CD4-positive, alpha-beta memory T cell (primary cell): ENCODE measurements around the gene PEX19. TPM values are rescaled to one million over a fixed set of nuclear protein-coding genes. Genes with fewer than 3 reads are reported as not detected.

Experiments
- CTCF ChIA-PET: fragments of 350-600 bp; sonication (Branson Sonifier 250); formaldehyde crosslinking; loops from one replicate; lab custom pipeline; 2021; ENCODE audit warnings: inconsistent platforms; ENCODE audit not compliant: partially characterized antibody; lab: Charles Lee
- POLR2A ChIA-PET: fragments of 350-600 bp; sonication (Branson Sonifier 250); formaldehyde crosslinking; loops from one replicate; lab custom pipeline; 2021; ENCODE audit not compliant: partially characterized antibody; lab: Charles Lee
- DNase-seq, 5 donors: peaks; one replicate each; pipeline versions ENCODE4 v3.0.0 to v3.0.0-alpha.2; 2020 to 2022; ENCODE audit warnings: mixed read lengths in 1 of 5
- H3K27ac ChIP-seq: one replicate; pipeline ENCODE4 v1.7.0; 2013; ENCODE audit warnings: low read depth, low read length
- H3K27me3 ChIP-seq: 2 replicates; pipeline ENCODE4 v1.7.0; 2013; ENCODE audit warnings: mild to moderate bottlenecking, low read length, moderate library complexity; ENCODE audit not compliant: insufficient read depth
- H3K36me3 ChIP-seq: 2 replicates; pipeline ENCODE4 v1.7.0; 2013; ENCODE audit warnings: mild to moderate bottlenecking, low read length, moderate library complexity; ENCODE audit not compliant: insufficient read depth
- H3K4me1 ChIP-seq: 2 replicates; pipeline ENCODE4 v1.7.0; 2013; ENCODE audit warnings: mild to moderate bottlenecking, low read length, moderate library complexity; ENCODE audit not compliant: insufficient read depth
- H3K4me3 ChIP-seq, 2 donors: one replicate each; pipeline ENCODE4 v1.7.0; 2013; ENCODE audit warnings: low read length in 2 of 2, mild to moderate bottlenecking in 1 of 2
- H3K9me3 ChIP-seq, 2 donors: one replicate each; pipeline ENCODE4 v1.7.0; 2013; ENCODE audit warnings: low read length in 2 of 2, control low read depth in 1 of 2; ENCODE audit not compliant: control insufficient read depth in 1 of 2
- H3K27ac Mint-ChIP-seq, 7 donors: one replicate each; pipeline ENCODE4 v1.8.0; 2020 to 2021; ENCODE audit warnings: mixed read lengths in 7 of 7, mild to moderate bottlenecking in 6 of 7, inconsistent platforms in 3 of 7, moderate library complexity in 3 of 7
- H3K27me3 Mint-ChIP-seq, 2 donors: one replicate each; pipeline ENCODE4 v1.8.0; 2020 to 2021; ENCODE audit warnings: mixed read lengths in 2 of 2
- H3K36me3 Mint-ChIP-seq, 2 donors: one replicate each; pipeline ENCODE4 v1.8.0; 2020 to 2021; ENCODE audit warnings: mixed read lengths in 2 of 2, inconsistent platforms in 1 of 2, mild to moderate bottlenecking in 1 of 2
- H3K4me1 Mint-ChIP-seq, 4 donors: one replicate each; pipeline ENCODE4 v1.8.0; 2020 to 2021; ENCODE audit warnings: mixed read lengths in 4 of 4, mild to moderate bottlenecking in 1 of 4
- H3K4me3 Mint-ChIP-seq, 8 donors: one replicate each; pipeline ENCODE4 v1.8.0; 2020 to 2021; ENCODE audit warnings: mixed read lengths in 8 of 8, mild to moderate bottlenecking in 7 of 8, moderate library complexity in 6 of 8, inconsistent platforms in 3 of 8
- H3K9me3 Mint-ChIP-seq, 8 donors: one replicate each; pipeline ENCODE4 v1.8.0; 2020 to 2021; ENCODE audit warnings: mixed read lengths in 8 of 8, mild to moderate bottlenecking in 5 of 8, inconsistent platforms in 3 of 8, moderate library complexity in 1 of 8
- intact Hi-C: fragments of 100-400 bp; cut with micrococcal nuclease; formaldehyde crosslinking; loops from one replicate; pipeline ENCODE4 v1.15.1; 2023
- polyA plus RNA-seq, 2 donors: library from polyadenylated mRNA; unstranded; fragments of 300-500 nt; fragmentation: Illumina TruSeq; gene quantifications; one replicate each; pipeline ENCODE4 v1.2.3, GENCODE V29; 2021
- total RNA-seq, 2 experiments: library from RNA; stranded (reverse); gene quantifications; one replicate each; pipeline ENCODE4 v1.2.3, GENCODE V29; 2021

The PEX19 gene
- total and polyA plus RNA-seq, 4 experiments from 2014 or later = 41.2 to 84.0 (median 57.0) TPM

- H3K27me3 Mint-ChIP-seq = no peaks in the 10 kb centered on the region
- H3K4me3 ChIP-seq = no peak overlapping the region
- DNase-seq = no peak
- ChIA-PET CTCF (interaction anchor here (1.2 to 7.9 kb wide), 4 partner anchors 13 to 72 kb away, joined by 4 to 86 read pairs (median 30); partner anchors contain the start of gene PEX19), POLR2A (interaction anchor here (0.5 to 6.0 kb wide), 4 partner anchors 12 to 1125 kb away, joined by 5 to 90 read pairs (median 36); partner anchors contain the start of gene PEX19)
- intact Hi-C loops = loop anchor here (10.0 kb wide), 1 partner anchor 340 kb away; the partner anchor contains the start of gene TAGLN2
- H3K4me3 Mint-ChIP-seq = no peak overlapping the region
- H3K4me1 ChIP-seq = peaks cover 23% of the 10 kb centered on the region
- peaks cover 0 to 13% of the 10 kb centered on the region in 2 donors for H3K36me3 Mint-ChIP-seq
- no peaks in the 10 kb centered on the region for H3K27me3 ChIP-seq
- H3K27ac ChIP-seq = no peak overlapping the region
- H3K9me3 Mint-ChIP-seq = peaks cover 0 to 1% (median 0%) of the 10 kb centered on the region in 8 donors
- H3K9me3 ChIP-seq = no peaks in the 10 kb centered on the region
- H3K27ac Mint-ChIP-seq = peak overlapping the region in 3 of 7 donors; percentile 38 to 96 (median 83)
- H3K4me1 Mint-ChIP-seq = peaks cover 14 to 38% (median 26%) of the 10 kb centered on the region in 4 donors
- H3K36me3 ChIP-seq = no peaks in the 10 kb centered on the region
These were observed 20.1 kb downstream of the PEX19 start for GRCh38 chr1:160264795-160265307.

- H3K27me3 ChIP-seq = no peaks in the 10 kb centered on the region
- POLR2A ChIA-PET = interaction anchor here (0.6 to 6.0 kb wide), 22 partner anchors 8 to 940 kb away, joined by 3 to 90 read pairs (median 4); partner anchors contain the start of genes IGSF8, NDUFS2, PEA15 and PEX19
- intact Hi-C loops = loop anchor here (1.0 to 10.0 kb wide), 4 partner anchors 23 to 337 kb away; partner anchors contain the start of genes COPA, IGSF8, NCSTN and PEX19
- no peaks in the 10 kb centered on the region for H3K9me3 ChIP-seq
- H3K27me3 Mint-ChIP-seq = no peaks in the 10 kb centered on the region
- peak; percentile 96 to 98 (median 97) for DNase-seq
- CTCF ChIA-PET = interaction anchor here (1.0 to 7.9 kb wide), 6 partner anchors 10 to 162 kb away, joined by 3 to 86 read pairs (median 10); partner anchors contain the start of gene PEX19
- H3K4me1 Mint-ChIP-seq = peaks cover 21 to 61% (median 44%) of the 10 kb centered on the region in 4 donors
- peak within 1 kb of the TSS; percentile 84 to 91 for H3K4me3 ChIP-seq
- H3K4me3 Mint-ChIP-seq = peak within 1 kb of the TSS; percentile 93 to 100 (median 96)
- peaks cover 42% of the 10 kb centered on the region for H3K4me1 ChIP-seq
- H3K27ac Mint-ChIP-seq = peak within 1 kb of the TSS; percentile 96 to 100 (median 99)
- H3K36me3 Mint-ChIP-seq = peaks cover 9 to 26% of the 10 kb centered on the region in 2 donors
- peak within 1 kb of the TSS; percentile 96 for H3K27ac ChIP-seq
- peaks cover 0 to 1% (median 0%) of the 10 kb centered on the region in 8 donors for H3K9me3 Mint-ChIP-seq
- no peaks in the 10 kb centered on the region for H3K36me3 ChIP-seq
These were observed 22.8 kb downstream of the PEX19 start, which contains the start of gene DCAF8 for GRCh38 chr1:160261893-160262794. Gene DCAF8, minus strand, starts transcription at chr1:160262549. Its CDS starts 18,541 bp downstream, at chr1:160244008.

- DNase-seq = peak; percentile 81 to 94 (median 83)
- Histone ChIP-seq H3K36me3 (no peaks in the 10 kb centered on the region), H3K4me1 (peaks cover 48% of the 10 kb centered on the region), H3K27ac (peak overlapping the region; percentile 96), H3K27me3 (no peaks in the 10 kb centered on the region), H3K4me3 (peak overlapping the region; percentile 84 to 91), H3K9me3 (no peaks in the 10 kb centered on the region)
- peaks cover 9 to 29% of the 10 kb centered on the region in 2 donors for H3K36me3 Mint-ChIP-seq
- ChIA-PET POLR2A (interaction anchor here (1.0 to 6.0 kb wide), 16 partner anchors 9 to 337 kb away, joined by 3 to 90 read pairs (median 4); partner anchors contain the start of genes IGSF8, PEA15, PEX19 and TAGLN2), CTCF (interaction anchor here (2.0 to 7.9 kb wide), 3 partner anchors 9 to 161 kb away, joined by 7 to 86 read pairs (median 49); no protein-coding TSS in a partner anchor)
- intact Hi-C loops = loop anchor here (1.0 to 10.0 kb wide), 2 partner anchors 163 to 337 kb away; partner anchors contain the start of genes IGSF8 and TAGLN2
- peak overlapping the region; percentile 93 to 100 (median 96) for H3K4me3 Mint-ChIP-seq
- peak overlapping the region; percentile 96 to 100 (median 99) for H3K27ac Mint-ChIP-seq
- peaks cover 0 to 1% (median 0%) of the 10 kb centered on the region in 8 donors for H3K9me3 Mint-ChIP-seq
- no peaks in the 10 kb centered on the region for H3K27me3 Mint-ChIP-seq
- H3K4me1 Mint-ChIP-seq = peaks cover 23 to 63% (median 47%) of the 10 kb centered on the region in 4 donors
These were observed 23.4 kb downstream of the PEX19 start for GRCh38 chr1:160261556-160261892.

GRCh38 chr1:160260406-160261382, 24.2 kb downstream of the PEX19 start:
- Histone ChIP-seq H3K4me1 (peaks cover 51% of the 10 kb centered on the region), H3K9me3 (no peaks in the 10 kb centered on the region), H3K36me3 (no peaks in the 10 kb centered on the region), H3K27ac (peak overlapping the region; percentile 96), H3K27me3 (no peaks in the 10 kb centered on the region), H3K4me3 (peak overlapping the region; percentile 0 to 12)
- peaks cover 9 to 29% of the 10 kb centered on the region in 2 donors for H3K36me3 Mint-ChIP-seq
- peaks cover 28 to 71% (median 51%) of the 10 kb centered on the region in 4 donors for H3K4me1 Mint-ChIP-seq
- no peaks in the 10 kb centered on the region for H3K27me3 Mint-ChIP-seq
- H3K9me3 Mint-ChIP-seq = peaks cover 0 to 1% (median 0%) of the 10 kb centered on the region in 8 donors
- POLR2A ChIA-PET = interaction anchor here (0.8 to 6.0 kb wide), 17 partner anchors 8 to 164 kb away, joined by 3 to 90 read pairs (median 4); partner anchors contain the start of genes IGSF8, PEA15 and PEX19
- CTCF ChIA-PET = interaction anchor here (0.7 to 7.9 kb wide), 6 partner anchors 9 to 160 kb away, joined by 3 to 86 read pairs (median 6); partner anchors contain the start of gene PEX19
- intact Hi-C loops = loop anchor here (1.0 to 10.0 kb wide), 2 partner anchors 162 to 336 kb away; partner anchors contain the start of genes IGSF8 and TAGLN2
- peak overlapping the region; percentile 96 to 100 (median 99) for H3K27ac Mint-ChIP-seq
- DNase-seq = peak in 2 of 5 donors; percentile 4 to 8
- peak overlapping the region; percentile 93 to 100 (median 96) for H3K4me3 Mint-ChIP-seq

- Mint-ChIP-seq H3K27ac (peak overlapping the region in 1 of 7 donors; percentile 40), H3K9me3 (peaks cover 0 to 1% (median 0%) of the 10 kb centered on the region in 8 donors), H3K27me3 (no peaks in the 10 kb centered on the region), H3K4me3 (peak overlapping the region in 2 of 8 donors; percentile 28 to 36), H3K4me1 (peaks cover 25 to 68% (median 43%) of the 10 kb centered on the region in 4 donors), H3K36me3 (peaks cover 9 to 32% of the 10 kb centered on the region in 2 donors)
- ChIA-PET POLR2A (interaction anchor here (1.2 kb wide), 1 partner anchor 26 kb away, joined by 3 read pairs; the partner anchor contains the start of gene PEX19), CTCF (interaction anchor here (1.2 to 7.9 kb wide), 4 partner anchors 33 to 160 kb away, joined by 3 to 86 read pairs (median 8); partner anchors contain the start of gene IGSF8)
- H3K4me3 ChIP-seq = no peak overlapping the region
- H3K9me3 ChIP-seq = no peaks in the 10 kb centered on the region
- H3K4me1 ChIP-seq = peaks cover 45% of the 10 kb centered on the region
- DNase-seq = no peak
- no peak overlapping the region for H3K27ac ChIP-seq
- intact Hi-C loops = no loop called here
- H3K27me3 ChIP-seq = no peaks in the 10 kb centered on the region
- no peaks in the 10 kb centered on the region for H3K36me3 ChIP-seq
These were observed 26.6 kb downstream of the PEX19 start for GRCh38 chr1:160258177-160258798.
